Limb (tissue), 2 donors: ENCODE measurements around the gene CNTNAP5.

Experiments used
- DNase-seq, 2 donors: peaks; one replicate each; pipeline ENCODE4 v3.0.0-alpha.2; 2016; ENCODE audit errors: extremely low spot score in 2 of 2

CNTNAP5 gene

GRCh38 chr2:124151691-124152090 lies 126.6 kb downstream of the CNTNAP5 start:
- DNase-seq: no peak

- no peak for DNase-seq
Measured at GRCh38 chr2:124153713-124154112, 128.6 kb downstream of the CNTNAP5 start.

- DNase-seq: no peak
Measured at GRCh38 chr2:124159166-124159565, 134.1 kb downstream of the CNTNAP5 start.

GRCh38 chr2:124161542-124161941 lies 136.5 kb downstream of the CNTNAP5 start:
- DNase-seq: no peak

GRCh38 chr2:124162256-124162655 lies 137.2 kb downstream of the CNTNAP5 start:
- DNase-seq: no peak

GRCh38 chr2:124163840-124164239 lies 138.8 kb downstream of the CNTNAP5 start:
- DNase-seq: peak in 1 of 2 donors; percentile 14

GRCh38 chr2:124165698-124166097 lies 140.6 kb downstream of the CNTNAP5 start:
- no peak for DNase-seq

- DNase-seq: no peak
Measured at GRCh38 chr2:124171472-124172063, 146.5 kb downstream of the CNTNAP5 start.

- DNase-seq: no peak
Measured at GRCh38 chr2:124178719-124179118, 153.6 kb downstream of the CNTNAP5 start.

GRCh38 chr2:124180635-124181034 lies 155.5 kb downstream of the CNTNAP5 start:
- DNase-seq: no peak

- DNase-seq: no peak
Measured at GRCh38 chr2:124186801-124187200, 161.7 kb downstream of the CNTNAP5 start.

- no peak for DNase-seq
Measured at GRCh38 chr2:124187948-124188347, 162.9 kb downstream of the CNTNAP5 start.

GRCh38 chr2:124193706-124194105 lies 168.6 kb downstream of the CNTNAP5 start:
- no peak for DNase-seq

- no peak for DNase-seq
Measured at GRCh38 chr2:124201713-124202112, 176.6 kb downstream of the CNTNAP5 start.

GRCh38 chr2:124209441-124209840 lies 184.4 kb downstream of the CNTNAP5 start:
- no peak for DNase-seq

GRCh38 chr2:124211461-124211860 lies 186.4 kb downstream of the CNTNAP5 start:
- DNase-seq: no peak

- no peak for DNase-seq
Measured at GRCh38 chr2:124213977-124214587, 189.0 kb downstream of the CNTNAP5 start.

GRCh38 chr2:124246170-124246569 lies 221.1 kb downstream of the CNTNAP5 start:
- no peak for DNase-seq

- DNase-seq: no peak
Measured at GRCh38 chr2:124248386-124248785, 223.3 kb downstream of the CNTNAP5 start.

- no peak for DNase-seq
Measured at GRCh38 chr2:124250433-124250832, 225.3 kb downstream of the CNTNAP5 start.

- no peak for DNase-seq
Measured at GRCh38 chr2:124254621-124255020, 229.5 kb downstream of the CNTNAP5 start.

GRCh38 chr2:124257120-124257519 lies 232.0 kb downstream of the CNTNAP5 start:
- DNase-seq: no peak

GRCh38 chr2:124258140-124258880 lies 233.2 kb downstream of the CNTNAP5 start:
- DNase-seq: no peak
